Nephron (organoid): Measurements from ENCODE around the gene PCSK9.

Experiments
- H3K27ac Mint-ChIP-seq, 3 experiments: 2 replicates each; pipeline ENCODE4 v1.8.0; 2020; ENCODE audit warnings: mixed read lengths in 3 of 3, mild to moderate bottlenecking in 2 of 3, moderate library complexity in 1 of 3
- H3K27me3 Mint-ChIP-seq: 2 replicates; pipeline ENCODE4 v1.8.0; 2021; ENCODE audit warnings: low read depth, mild to moderate bottlenecking, moderate library complexity, mixed read lengths
- H3K36me3 Mint-ChIP-seq: 2 replicates; pipeline ENCODE4 v1.8.0; 2020; ENCODE audit warnings: low read depth, mixed read lengths
- H3K4me1 Mint-ChIP-seq: 2 replicates; pipeline ENCODE4 v1.8.0; 2020; ENCODE audit warnings: mixed read lengths
- H3K4me3 Mint-ChIP-seq, 3 experiments: 2 replicates each; pipeline ENCODE4 v1.8.0; 2020; ENCODE audit warnings: mild to moderate bottlenecking in 3 of 3, mixed read lengths in 3 of 3, moderate library complexity in 2 of 3
- H3K9me3 Mint-ChIP-seq: 2 replicates; pipeline ENCODE4 v1.8.0; 2020; ENCODE audit warnings: mixed read lengths
- TF ChIP-seq, protein P1 (sequence below), 3 experiments: fragments of 200-600 bp; sonication (generic); IDR thresholded peaks; one replicate each; pipeline ENCODE4 v1.5.0; 2021; ENCODE audit warnings: antibody characterized with exemption in 3 of 3; ENCODE audit not compliant: unreplicated experiment in 3 of 3

Gene PCSK9

DNA sequence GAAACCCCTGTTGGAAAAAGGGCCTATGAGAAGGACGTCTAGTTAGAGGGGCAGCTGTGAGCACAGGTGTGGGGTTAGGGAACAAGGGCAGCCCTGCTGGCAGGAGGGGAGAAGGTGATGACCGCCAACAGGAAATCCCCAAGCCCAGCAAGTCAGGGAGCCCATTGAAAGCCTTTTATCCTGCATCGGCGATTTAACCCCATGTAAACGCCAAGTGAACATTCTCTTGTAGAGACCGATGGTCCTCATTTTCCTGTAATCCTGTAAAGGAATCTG lies 41.7 kb upstream of the PCSK9 start:
- TF ChIP-seq, protein P1, sequence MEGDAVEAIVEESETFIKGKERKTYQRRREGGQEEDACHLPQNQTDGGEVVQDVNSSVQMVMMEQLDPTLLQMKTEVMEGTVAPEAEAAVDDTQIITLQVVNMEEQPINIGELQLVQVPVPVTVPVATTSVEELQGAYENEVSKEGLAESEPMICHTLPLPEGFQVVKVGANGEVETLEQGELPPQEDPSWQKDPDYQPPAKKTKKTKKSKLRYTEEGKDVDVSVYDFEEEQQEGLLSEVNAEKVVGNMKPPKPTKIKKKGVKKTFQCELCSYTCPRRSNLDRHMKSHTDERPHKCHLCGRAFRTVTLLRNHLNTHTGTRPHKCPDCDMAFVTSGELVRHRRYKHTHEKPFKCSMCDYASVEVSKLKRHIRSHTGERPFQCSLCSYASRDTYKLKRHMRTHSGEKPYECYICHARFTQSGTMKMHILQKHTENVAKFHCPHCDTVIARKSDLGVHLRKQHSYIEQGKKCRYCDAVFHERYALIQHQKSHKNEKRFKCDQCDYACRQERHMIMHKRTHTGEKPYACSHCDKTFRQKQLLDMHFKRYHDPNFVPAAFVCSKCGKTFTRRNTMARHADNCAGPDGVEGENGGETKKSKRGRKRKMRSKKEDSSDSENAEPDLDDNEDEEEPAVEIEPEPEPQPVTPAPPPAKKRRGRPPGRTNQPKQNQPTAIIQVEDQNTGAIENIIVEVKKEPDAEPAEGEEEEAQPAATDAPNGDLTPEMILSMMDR (IDR thresholded peaks at IDR 0.05; ENCODE audit: unreplicated experiment in 3 of 3): no peak
- H3K4me1 Mint-ChIP-seq: peaks cover 15% of the 10 kb centered on the region
- H3K27me3 Mint-ChIP-seq: peaks cover 66% of the 10 kb centered on the region
- peaks cover 3% of the 10 kb centered on the region for H3K9me3 Mint-ChIP-seq
- peak overlapping the region in 1 of 3 experiments; percentile 24 for H3K27ac Mint-ChIP-seq
- peak overlapping the region in 1 of 3 experiments; percentile 54 for H3K4me3 Mint-ChIP-seq
- H3K36me3 Mint-ChIP-seq: no peaks in the 10 kb centered on the region

DNA sequence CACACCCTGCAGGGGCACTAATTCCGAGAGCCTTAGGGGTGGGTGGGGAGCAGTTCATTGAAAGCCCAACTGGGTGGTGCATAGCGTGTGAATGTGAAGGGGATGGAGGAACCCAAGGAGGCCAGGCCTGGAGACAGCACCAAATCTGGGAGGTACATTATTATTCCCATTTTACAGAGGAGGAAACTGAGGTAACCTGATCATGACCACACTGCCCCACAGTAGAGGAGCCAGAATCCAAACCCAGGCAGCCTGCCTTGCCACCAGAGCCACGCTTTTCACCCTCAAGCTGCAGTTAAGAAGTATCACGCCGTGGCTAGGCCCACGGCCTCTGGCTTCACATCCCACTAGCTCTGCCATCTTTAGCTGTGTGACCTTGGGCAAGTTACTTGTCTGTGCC lies 41.2 kb upstream of the PCSK9 start:
- peaks cover 63% of the 10 kb centered on the region for H3K27me3 Mint-ChIP-seq
- H3K27ac Mint-ChIP-seq: no peak overlapping the region
- H3K36me3 Mint-ChIP-seq: no peaks in the 10 kb centered on the region
- no peak overlapping the region for H3K4me3 Mint-ChIP-seq
- peaks cover 15% of the 10 kb centered on the region for H3K4me1 Mint-ChIP-seq
- TF ChIP-seq, protein P1 (IDR thresholded peaks at IDR 0.05; ENCODE audit: unreplicated experiment in 3 of 3): no peak
- H3K9me3 Mint-ChIP-seq: peaks cover 3% of the 10 kb centered on the region

DNA sequence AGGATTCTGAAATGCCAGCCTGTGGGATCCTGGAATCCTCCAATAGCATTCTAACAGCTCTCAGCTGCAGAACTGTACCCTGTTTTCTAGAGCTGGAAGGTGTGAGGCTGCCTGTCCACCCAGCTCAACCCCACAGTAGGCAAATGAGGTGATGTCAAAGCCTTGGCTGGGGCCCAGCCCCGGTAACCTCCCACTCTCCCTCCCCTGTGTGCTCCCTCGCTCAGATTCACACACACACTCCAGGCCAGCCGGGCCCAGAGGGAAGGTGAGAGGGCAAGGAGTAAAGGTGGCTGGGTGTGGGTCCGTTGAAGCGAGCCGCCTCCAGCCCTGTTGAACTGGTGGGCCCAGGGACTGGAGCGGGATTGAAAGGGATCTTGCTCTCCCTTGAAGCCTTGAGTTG lies 40.7 kb upstream of the PCSK9 start, which contains the start of gene BSND:
TSS of gene BSND (plus strand) at position 257 of the 400 bp plus-strand sequence. CDS start 254 bp downstream, outside the sequence.
- Mint-ChIP-seq H3K9me3 (peaks cover 3% of the 10 kb centered on the region), H3K4me1 (peaks cover 15% of the 10 kb centered on the region), H3K36me3 (no peaks in the 10 kb centered on the region), H3K27ac (peak within 1 kb of the TSS in 1 of 3 experiments; percentile 40), H3K27me3 (peaks cover 63% of the 10 kb centered on the region), H3K4me3 (peak within 1 kb of the TSS in 1 of 3 experiments; percentile 30)
- TF ChIP-seq, protein P1 (IDR thresholded peaks at IDR 0.05; ENCODE audit: unreplicated experiment in 3 of 3): no peak

DNA sequence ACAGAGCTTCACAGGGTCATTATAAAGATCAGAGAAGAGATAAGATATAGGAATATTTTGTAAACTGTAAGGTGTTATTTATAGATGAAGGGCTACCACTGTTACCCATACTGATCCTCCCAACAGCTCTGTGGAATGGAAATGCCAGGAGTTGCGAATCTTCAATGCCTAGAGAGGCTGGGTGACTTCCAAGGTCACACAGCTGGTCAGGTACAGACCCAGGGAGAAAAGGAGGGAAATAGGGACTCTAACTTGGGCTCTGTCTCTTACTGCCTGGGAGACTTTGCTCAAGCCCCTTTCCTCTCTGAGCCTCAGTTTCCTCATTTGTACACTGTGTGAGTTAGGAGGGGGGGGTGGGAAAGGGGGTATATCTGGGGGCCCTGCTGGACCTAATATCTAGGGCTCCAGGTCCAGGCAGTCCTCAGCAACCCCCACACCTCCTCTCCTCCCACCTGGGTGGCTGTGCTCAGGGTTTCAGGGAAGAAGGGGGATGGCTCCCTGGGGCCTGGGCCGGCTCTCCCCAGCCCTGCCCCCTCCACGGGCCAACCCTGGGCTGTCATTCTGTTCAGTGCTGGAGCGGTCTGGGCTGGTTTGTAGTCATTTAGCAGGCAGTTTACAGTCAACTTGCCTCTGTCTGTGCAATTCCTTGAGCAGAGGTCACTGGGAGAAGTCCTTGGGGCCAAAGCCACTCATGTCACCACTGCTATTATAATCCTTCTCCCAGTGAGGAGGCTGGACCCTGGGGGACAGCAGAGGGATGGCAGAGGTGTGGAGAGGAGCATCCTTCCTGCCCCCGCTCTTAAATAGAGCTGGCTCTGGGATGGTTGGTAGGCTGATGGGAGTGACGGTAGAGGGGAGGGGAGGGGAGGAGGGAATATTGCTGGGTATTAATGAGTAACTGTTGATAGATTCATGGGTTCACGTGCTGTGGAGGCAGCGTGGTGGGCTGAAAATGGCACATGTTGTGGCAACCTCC lies 39.0 kb upstream of the PCSK9 start:
- peaks cover 46% of the 10 kb centered on the region for H3K27me3 Mint-ChIP-seq
- H3K4me1 Mint-ChIP-seq: peaks cover 9% of the 10 kb centered on the region
- TF ChIP-seq, protein P1 (IDR thresholded peaks at IDR 0.05; ENCODE audit: unreplicated experiment in 3 of 3): no peak
- H3K9me3 Mint-ChIP-seq: peaks cover 3% of the 10 kb centered on the region
- peak overlapping the region in 1 of 3 experiments; percentile 40 for H3K27ac Mint-ChIP-seq
- H3K36me3 Mint-ChIP-seq: no peaks in the 10 kb centered on the region
- peak overlapping the region in 1 of 3 experiments; percentile 30 for H3K4me3 Mint-ChIP-seq

DNA sequence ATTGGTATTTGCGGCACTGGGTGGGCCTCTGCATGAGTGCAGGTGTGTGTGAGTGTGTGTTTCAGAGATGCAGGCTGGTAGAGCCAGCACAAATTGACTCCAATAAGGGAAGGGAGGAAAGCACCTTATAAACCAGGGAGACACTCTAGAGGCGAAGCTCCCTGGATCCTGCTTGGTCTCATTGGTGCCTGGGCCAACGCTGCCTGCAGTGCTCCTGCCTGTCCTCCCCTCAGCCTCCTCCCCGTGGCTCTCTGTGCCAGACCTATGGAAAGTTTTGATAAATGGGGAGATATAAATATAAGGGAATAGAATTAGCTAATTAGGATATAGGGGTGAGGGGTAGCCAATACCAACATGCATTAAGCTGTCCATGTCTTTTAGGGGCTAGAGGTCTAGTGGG lies 38.0 kb upstream of the PCSK9 start:
- Mint-ChIP-seq H3K4me1 (peaks cover 5% of the 10 kb centered on the region), H3K27me3 (peaks cover 37% of the 10 kb centered on the region), H3K4me3 (no peak overlapping the region), H3K36me3 (no peaks in the 10 kb centered on the region), H3K27ac (no peak overlapping the region), H3K9me3 (peaks cover 2% of the 10 kb centered on the region)
- TF ChIP-seq, protein P1 (IDR thresholded peaks at IDR 0.05; ENCODE audit: unreplicated experiment in 3 of 3): no peak
